Measurements from ENCODE around the gene CEP112.

The CEP112 gene

DNA sequence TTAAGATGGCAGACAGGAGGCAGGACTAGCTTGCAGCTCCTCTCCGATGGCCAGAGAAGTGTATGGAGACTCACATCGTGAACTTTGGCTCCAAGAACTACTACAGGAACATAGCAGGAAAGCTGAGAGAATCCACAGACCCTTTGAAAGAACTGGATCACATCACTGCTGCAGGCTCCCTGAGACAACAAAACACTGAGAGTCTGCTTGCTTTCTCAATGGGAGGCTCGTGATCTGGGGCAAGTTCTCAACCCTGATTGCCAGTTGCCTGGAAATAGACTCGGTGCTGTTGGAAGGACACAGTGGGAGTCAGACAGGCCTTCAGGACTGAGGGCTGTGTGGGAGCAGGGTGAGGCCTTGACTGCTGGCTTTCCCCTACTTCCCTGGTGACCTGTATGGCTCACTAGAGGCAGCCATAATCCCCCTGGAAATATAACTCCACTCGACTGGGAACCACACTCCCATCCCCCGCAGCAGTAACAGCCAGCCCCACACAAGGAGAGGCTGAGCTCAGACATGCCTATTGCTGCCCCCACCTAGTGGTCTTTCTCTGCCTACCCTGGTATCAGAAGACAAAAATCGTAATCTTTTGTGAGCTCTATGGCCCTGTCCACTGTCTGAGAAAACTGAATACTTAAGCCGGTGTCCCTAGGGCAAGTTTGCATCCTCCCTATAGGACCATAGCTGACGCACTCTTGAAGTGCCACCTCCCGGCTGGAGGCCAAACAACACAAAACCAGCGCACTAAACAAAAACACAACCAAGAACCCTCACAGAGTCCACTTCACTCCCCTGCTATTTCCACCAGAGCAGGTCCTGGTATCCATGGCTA, 238.4 kb downstream of the CEP112 start:
- no peak overlapping the region for H3K4me3 ChIP-seq (ENCODE audit: low read depth, low read length)
- TF ChIP-seq, protein P1, sequence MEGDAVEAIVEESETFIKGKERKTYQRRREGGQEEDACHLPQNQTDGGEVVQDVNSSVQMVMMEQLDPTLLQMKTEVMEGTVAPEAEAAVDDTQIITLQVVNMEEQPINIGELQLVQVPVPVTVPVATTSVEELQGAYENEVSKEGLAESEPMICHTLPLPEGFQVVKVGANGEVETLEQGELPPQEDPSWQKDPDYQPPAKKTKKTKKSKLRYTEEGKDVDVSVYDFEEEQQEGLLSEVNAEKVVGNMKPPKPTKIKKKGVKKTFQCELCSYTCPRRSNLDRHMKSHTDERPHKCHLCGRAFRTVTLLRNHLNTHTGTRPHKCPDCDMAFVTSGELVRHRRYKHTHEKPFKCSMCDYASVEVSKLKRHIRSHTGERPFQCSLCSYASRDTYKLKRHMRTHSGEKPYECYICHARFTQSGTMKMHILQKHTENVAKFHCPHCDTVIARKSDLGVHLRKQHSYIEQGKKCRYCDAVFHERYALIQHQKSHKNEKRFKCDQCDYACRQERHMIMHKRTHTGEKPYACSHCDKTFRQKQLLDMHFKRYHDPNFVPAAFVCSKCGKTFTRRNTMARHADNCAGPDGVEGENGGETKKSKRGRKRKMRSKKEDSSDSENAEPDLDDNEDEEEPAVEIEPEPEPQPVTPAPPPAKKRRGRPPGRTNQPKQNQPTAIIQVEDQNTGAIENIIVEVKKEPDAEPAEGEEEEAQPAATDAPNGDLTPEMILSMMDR (conservative IDR thresholded peaks at IDR 0.05; ENCODE audit: low read depth, low read length) = no peak
- peak; percentile 16 for DNase-seq (ENCODE audit: low read depth)

GRCh38 chr17:65952586-65952985, 239.3 kb downstream of the CEP112 start:
- H3K4me3 ChIP-seq (ENCODE audit: low read depth, low read length) = no peak overlapping the region
- TF ChIP-seq, protein P1 (conservative IDR thresholded peaks at IDR 0.05; ENCODE audit: low read depth, low read length) = no peak
- no peak for DNase-seq (ENCODE audit: low read depth)

GRCh38 chr17:65952015-65952414, 239.9 kb downstream of the CEP112 start:
- no peak overlapping the region for H3K4me3 ChIP-seq (ENCODE audit: low read depth, low read length)
- TF ChIP-seq, protein P1 (conservative IDR thresholded peaks at IDR 0.05; ENCODE audit: low read depth, low read length) = no peak
- no peak for DNase-seq (ENCODE audit: low read depth)

- H3K4me3 ChIP-seq (ENCODE audit: low read depth, low read length) = no peak overlapping the region
- no peak for DNase-seq (ENCODE audit: low read depth)
- TF ChIP-seq, protein P1 (conservative IDR thresholded peaks at IDR 0.05; ENCODE audit: low read depth, low read length) = no peak
These were observed 244.1 kb downstream of the CEP112 start for GRCh38 chr17:65947831-65948230.

- DNase-seq (ENCODE audit: low read depth) = no peak
- H3K4me3 ChIP-seq (ENCODE audit: low read depth, low read length) = no peak overlapping the region
- TF ChIP-seq, protein P1 (conservative IDR thresholded peaks at IDR 0.05; ENCODE audit: low read depth, low read length) = no peak
These were observed 249.3 kb downstream of the CEP112 start for GRCh38 chr17:65942592-65942991.

DNA sequence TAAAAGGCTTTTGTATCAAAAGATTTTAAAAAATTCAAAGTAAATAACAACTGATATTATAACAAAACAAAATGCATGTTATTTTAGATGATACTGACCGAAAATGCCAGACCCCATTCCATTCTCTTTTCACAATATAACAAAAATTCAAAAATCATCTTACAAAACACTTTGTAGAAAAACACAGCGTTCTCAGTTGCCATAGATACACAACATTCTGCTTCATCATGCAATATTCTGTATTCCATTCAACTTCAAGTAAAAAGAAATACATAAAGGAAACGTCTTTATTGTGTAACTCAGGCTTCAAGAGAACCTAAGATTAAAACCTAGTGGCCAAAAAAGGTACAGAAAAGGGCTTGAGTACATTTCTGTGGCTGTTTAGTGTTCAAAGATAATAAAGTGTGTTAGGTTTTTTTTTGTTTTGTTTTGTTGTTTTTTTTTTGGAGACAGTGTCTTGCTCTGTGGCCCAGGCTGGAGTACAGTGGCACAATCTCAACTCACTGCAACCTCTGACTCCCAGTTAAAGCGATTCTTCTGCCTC, 250.5 kb downstream of the CEP112 start:
- TF ChIP-seq, protein P1 (conservative IDR thresholded peaks at IDR 0.05; ENCODE audit: low read depth, low read length) = no peak
- no peak overlapping the region for H3K4me3 ChIP-seq (ENCODE audit: low read depth, low read length)
- no peak for DNase-seq (ENCODE audit: low read depth)

DNA sequence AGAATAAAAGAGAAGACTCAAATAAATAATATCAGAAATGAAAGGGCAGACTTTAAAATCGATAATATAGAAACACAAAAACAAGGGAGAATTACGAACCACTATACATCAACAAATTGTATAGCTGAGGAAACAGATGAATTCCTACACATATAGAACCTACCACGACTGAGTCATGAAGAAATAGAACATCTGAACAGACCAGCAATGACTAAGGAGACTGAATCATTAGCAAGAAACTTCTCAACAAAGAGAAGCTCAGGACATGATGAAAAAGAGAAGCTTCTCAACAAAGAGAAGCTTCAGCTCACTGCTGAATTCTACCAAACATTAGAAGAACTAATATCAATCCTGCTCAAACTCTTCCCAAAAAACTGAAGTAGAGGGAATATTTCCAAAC, 255.9 kb downstream of the CEP112 start:
- no peak overlapping the region for H3K4me3 ChIP-seq (ENCODE audit: low read depth, low read length)
- DNase-seq (ENCODE audit: low read depth) = peak; percentile 32
- TF ChIP-seq, protein P1 (conservative IDR thresholded peaks at IDR 0.05; ENCODE audit: low read depth, low read length) = no peak
